ENCODE data around the gene AKIP1.
"Not testable (repeated sequence)": the region's sequence is repeated elsewhere in the genome, so short reads cannot be mapped to it uniquely, and the experiment has no call there.

Gene AKIP1, protein sequence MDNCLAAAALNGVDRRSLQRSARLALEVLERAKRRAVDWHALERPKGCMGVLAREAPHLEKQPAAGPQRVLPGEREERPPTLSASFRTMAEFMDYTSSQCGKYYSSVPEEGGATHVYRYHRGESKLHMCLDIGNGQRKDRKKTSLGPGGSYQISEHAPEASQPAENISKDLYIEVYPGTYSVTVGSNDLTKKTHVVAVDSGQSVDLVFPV

DNA sequence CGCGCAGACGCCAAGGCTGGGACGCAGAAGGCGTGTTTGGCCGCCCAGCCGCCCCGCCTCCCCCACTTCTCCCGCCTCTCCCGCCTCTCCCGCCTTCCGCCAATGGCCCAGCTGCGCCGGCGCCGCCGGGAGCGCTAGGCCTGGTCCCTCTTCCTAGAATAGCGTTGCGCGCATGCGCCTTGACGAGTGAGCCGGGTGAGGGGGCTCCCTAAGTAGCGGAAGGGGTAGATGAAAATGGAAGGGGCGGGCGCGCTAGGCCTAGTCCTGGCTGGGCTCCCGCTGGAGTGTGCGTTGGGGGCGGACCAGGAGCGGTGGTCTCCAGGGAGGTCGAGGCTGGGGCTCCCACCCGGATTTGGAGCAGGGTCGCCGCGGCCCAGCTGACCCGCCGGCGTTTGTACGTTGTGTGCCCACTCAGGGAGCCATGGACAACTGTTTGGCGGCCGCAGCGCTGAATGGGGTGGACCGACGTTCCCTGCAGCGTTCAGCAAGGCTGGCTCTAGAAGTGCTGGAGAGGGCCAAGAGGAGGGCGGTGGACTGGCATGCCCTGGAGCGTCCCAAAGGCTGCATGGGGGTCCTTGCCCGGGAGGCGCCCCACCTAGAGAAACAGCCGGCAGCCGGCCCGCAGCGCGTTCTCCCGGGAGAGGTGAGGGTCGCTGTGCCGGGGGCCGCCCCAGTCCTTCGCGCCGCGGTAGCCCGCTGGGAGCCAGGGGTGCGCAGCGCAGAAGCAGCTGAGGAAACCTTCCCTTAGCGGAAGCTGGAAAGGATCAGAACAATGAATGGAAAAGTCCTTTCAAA is at the start of gene AKIP1:
Gene AKIP1, plus strand, starts transcription at position 161 of the 795 bp plus-strand sequence. Its CDS starts 261 bp downstream, at position 422.
- DNase-seq (ENCODE audit: low read depth in 4 of 4, low spot score in 1 of 4), result peak; percentile 61 to 88 (median 76)

DNA sequence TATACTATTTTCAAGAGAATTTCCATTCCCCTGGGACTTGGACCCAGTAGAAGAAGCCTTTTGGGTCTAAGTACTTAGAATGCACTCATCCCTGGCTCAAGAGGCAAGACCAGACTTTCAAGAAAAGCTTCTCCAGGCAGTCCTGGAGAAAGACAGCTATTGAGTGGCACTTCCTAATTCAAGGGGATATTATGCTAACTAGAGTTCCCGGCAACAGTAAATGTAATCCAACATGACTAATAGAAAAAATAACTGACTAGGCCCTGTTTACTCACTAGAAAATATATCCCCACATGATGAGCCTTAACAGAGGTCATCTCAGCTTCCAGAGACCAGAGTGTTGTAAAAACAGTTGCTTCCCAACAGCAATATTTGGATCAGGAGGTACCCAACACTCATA is 47.2 kb upstream of the AKIP1 start:
- DNase-seq (ENCODE audit: low read depth in 4 of 4, low spot score in 1 of 4), result no peak

DNA sequence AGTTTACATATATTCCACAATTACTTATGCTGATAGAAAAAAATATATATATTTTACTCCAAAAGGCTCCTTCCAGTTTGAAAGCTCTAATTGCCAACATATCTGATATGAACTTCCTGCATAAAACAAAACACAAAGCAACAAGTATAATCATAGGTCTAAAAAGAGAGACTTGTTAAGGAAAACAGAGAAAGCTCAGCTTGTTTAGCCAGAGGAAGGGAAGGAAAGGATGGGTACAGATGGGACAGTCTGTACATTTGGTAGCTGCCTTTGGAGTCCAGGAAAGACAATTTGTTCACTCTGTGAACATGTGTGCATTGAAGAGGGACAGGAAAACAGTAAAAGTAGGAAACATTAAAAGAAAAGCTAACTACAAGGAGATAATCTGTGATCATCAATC is 45.7 kb upstream of the AKIP1 start:
- no peak for DNase-seq (ENCODE audit: low read depth in 4 of 4, low spot score in 1 of 4)

DNA sequence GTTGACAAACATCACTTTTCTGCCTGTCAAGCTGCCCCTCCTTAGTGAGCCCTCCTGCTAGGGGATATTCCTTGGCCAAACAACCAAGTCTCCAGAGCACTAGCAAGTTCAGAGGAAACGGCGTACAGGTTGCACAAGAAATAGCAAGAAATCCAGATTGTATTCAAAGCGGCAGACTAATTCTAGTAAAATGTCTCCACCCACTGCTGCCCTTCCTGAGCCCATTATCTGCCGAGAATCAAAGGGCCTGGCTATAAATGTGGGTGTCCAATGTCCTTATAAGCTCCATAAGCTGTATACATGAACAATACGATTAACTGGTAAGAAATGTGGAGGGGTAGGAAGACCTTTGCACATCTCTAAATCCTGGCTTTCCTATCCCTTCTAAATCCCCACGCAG is 44.0 kb upstream of the AKIP1 start:
- no peak for DNase-seq (ENCODE audit: low read depth in 4 of 4, low spot score in 1 of 4)

DNA sequence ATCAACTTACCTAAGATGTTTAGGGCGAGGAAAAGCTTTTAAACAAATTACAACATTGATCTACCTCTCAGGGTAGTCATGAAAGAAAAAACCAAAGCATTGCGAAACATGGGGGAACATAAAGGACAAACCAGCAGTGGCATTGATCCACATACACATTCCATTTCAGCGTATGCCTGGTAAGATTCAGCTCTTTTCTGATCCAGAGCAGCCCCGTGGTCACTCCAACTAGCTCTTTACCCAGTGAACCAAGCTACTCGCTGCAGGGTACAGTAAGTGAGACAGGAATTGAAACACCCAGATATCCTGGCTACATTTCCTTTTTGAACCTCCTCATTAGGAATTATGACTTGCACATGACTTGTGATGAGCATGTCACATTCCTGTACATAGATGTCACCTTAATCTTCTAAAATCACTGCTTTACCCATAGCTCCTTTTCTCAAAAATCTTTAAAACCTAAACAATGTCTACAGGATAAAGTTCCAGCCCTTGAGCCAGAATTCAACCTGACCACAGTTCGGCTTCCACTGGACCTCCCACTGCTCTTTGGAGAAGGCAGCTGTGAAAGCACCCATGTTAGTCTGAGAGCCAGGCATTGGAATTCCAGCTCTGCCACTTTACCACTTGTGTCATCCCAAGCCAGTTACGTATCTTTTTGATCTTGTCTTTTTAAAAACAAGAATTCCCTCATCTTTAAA is 42.9 kb upstream of the AKIP1 start:
- DNase-seq (ENCODE audit: low read depth in 4 of 4, low spot score in 1 of 4), result no peak

DNA sequence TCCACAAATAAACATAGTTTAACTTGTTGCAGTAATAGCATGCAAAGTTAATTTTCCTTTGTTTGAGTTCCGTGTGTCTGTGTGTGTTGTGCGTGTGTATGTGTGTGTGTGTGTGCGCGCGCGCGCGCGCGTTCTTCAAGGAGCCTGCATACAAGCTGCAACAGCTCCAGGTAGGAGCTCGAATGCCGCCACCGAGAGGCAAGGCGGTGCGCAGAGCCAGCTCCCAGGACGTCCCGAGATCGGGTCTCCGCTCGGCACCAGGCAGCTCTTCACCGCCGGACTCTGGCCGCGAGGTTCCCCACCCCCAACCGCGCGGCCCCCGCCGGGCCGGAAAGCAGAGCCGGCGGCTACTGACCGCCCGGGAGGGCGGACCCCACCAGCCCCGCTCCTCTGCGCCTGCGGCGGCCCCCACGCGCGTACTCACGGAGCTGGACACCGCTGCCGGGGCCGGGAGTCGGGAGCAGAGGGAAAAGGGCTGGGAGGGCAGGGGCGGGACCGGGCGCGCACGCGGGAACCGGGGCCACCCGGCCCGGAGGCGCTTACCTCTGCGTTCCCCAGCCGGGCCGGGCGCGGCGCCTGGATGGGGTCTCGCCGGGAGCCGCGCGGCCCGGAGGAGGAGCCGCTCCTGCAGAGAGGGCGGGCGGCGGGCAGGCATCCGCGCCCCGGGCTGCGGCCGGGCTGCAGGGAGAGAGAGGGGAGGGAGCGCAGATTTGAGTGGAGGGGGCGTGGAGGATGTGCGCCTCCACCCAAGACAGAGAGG is 40.4 kb upstream of the AKIP1 start:
- DNase-seq (ENCODE audit: low read depth in 4 of 4, low spot score in 1 of 4), result no peak

DNA sequence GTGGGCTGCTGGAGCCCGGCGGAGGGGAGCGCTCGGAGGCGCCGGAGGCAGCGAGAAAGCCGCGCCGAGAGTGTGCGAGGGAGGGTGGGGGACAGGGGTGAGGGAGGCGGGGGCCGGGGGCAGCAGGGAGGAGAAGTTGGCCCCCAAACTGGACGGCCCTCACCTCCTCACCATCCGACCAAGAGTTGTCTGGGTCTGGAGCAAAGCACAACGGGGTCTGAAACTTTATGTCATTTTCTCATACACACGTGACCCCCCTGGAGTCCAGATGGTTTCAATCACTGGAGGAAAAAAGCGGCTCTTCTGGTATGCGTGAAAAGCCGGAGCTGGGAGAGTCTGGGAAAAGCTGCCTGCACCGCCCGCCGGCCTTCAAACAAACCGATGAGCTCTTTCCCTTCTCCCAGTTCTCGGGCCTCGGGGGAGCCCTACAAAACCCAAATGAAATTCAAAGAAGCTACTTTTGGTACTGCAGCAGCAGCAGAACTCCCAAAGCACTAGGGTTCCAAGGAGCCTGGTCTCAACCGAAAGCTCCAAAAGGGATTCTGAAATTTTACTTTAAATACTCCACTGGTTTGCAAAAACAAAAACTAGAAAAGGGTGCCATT is 39.7 kb upstream of the AKIP1 start:
- DNase-seq (ENCODE audit: low read depth in 4 of 4, low spot score in 1 of 4), result no peak

DNA sequence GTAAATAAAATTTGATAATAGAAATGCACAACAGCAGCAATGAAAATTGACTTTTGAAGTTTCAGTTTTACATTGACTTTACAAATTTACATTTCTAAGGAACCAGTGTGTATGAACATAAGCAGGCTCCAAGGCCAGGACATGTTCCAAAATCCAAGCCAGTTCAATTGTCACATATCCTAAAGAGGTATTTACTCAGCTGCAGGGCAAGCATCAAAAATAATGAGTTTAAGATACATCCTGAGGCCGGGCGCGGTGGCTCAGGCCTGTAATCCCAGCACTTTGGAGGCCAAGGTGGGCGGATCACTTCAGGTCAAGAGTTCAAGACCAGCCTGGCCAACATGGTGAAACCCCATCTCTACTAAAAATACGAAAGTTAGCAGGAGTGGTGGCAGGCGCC is 39.0 kb upstream of the AKIP1 start:
- DNase-seq (ENCODE audit: low read depth in 4 of 4, low spot score in 1 of 4), result no peak

DNA sequence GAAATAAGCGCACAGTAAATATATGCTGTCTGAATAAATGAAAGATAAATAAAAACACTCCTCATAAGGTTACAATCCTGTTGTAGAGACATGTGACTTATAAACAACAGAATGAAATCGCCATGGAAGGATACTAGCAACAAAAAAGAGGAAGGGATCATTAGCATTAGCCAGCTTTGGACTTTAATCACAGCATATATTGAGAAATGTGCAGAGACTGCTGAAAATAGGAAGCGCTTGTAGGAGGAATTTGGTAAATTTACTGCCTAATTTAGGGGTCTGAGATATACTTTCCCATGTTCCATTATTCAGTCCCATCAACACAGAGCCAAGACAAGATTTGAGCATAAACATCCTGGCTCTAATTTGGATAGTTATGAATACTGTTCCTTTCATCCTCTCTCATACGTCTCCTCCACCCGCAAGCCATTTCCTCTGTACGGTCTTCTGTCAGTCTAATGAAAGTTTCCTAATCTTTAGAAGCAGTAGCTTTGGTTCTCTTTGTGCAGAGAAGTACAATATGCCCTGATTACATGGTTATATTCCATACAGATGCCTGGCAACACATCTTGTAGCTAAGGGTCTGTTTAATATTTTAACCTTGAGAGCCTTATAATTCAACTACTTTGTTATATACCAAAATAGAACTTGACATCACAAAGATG is 37.1 kb upstream of the AKIP1 start:
- DNase-seq (ENCODE audit: low read depth in 4 of 4, low spot score in 1 of 4), result no peak

DNA sequence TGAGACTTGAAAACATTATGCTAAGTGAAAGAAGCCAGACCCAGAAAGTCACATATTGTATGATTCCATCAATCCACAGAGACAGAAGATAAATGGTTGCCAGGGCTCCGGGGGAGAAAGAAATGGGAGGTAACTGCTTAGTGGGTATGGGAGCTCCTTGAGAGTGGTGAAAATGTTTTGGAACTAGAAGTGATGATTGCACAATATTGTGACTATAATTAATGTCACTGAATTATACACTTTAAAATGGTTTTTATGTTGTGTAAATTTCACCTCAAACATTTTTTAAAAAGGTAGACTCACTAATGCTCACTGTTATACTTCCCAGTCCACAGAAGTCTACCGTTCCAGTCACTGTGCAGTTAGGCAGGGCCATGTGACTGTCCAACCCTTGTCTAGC is 32.2 kb upstream of the AKIP1 start:
- no peak for DNase-seq (ENCODE audit: low read depth in 4 of 4, low spot score in 1 of 4)

DNA sequence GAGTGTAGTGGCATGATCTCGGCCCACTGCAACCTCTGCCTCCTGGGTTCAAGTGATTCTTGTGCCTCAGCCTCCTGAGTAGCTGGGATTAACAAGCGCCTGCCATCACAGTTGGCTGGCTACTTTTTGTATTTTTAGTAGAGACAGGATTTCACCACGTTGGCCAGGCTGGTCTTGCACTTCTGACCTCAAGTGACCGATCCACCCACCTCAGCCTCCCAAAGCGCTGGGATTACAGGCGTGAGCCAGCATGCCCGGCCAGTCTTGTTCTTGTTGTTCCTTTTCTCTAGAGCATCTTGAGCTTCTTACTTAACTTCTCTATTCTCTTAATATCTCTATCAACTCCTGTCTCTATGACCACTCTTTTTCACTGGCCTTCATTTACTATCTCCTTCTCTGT is 29.4 kb upstream of the AKIP1 start:
- not testable (repeated sequence) for DNase-seq (ENCODE audit: low read depth in 4 of 4, low spot score in 1 of 4)

DNA sequence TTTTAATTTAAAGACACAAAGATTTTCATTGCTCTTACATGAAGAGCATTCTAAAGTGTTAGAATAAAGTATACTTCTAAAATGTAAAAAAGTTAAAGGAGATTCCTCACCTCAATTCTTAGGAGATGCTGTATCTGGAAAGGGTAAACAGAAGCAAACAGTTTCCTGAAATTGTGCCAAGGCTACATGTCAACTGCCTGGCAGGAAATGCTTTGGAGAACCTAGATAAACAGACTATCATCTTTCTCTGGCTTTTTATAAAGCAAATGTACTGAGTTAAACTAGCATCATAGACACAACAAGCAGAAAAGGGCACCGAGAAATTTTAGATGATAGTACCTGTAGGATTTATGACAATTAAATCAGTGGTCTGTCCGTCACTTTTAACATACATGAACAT is 24.7 kb upstream of the AKIP1 start:
- DNase-seq (ENCODE audit: low read depth in 4 of 4, low spot score in 1 of 4), result no peak

DNA sequence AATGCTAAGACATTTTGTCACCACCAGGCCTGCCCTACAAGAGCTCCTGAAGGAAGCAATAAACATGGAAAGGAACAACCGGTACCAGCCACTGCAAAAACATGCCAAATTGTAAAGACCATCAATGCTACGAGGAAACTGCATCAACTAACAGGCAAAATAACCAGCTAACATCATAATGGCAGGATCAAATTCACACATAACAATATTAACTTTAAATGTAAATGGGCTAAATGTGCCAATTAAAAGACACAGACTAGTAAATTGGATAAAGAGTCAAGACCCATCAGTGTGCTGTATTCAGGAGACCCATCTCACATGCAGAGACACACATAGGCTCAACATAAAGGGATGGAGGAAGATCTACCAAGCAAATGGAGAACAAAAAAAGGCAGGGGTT is 19.8 kb upstream of the AKIP1 start:
- DNase-seq (ENCODE audit: low read depth in 4 of 4, low spot score in 1 of 4), result not testable (repeated sequence)

DNA sequence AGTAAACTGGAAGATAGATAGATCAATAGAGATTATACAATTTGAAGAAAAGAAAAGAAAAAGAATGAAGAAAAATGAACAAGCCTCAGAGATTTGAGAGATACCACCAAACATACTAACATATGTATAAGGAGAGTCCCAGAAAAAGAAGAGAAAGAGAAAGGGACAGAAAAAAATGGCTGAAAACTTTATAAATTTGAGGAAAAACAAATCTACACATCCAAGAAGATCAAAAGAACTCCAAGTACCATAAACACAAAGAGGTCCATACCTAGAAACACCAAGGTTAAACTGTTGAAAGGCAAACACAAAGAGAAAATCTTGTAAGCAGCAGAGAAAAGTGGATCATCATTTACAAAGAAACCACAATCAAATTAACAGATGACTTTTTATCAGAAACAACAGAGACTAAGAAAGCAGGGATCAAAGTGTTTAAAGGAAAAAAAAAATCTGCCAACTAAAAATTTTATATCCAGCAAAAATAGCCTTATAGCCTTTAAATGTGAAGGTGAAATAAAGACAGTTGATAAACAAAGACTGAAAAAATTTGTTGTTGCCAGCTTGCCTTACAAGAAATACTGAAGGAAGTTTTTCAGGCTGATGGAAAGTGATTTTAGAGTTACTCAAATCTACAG is 11.8 kb upstream of the AKIP1 start:
- DNase-seq (ENCODE audit: low read depth in 4 of 4, low spot score in 1 of 4), result no peak

DNA sequence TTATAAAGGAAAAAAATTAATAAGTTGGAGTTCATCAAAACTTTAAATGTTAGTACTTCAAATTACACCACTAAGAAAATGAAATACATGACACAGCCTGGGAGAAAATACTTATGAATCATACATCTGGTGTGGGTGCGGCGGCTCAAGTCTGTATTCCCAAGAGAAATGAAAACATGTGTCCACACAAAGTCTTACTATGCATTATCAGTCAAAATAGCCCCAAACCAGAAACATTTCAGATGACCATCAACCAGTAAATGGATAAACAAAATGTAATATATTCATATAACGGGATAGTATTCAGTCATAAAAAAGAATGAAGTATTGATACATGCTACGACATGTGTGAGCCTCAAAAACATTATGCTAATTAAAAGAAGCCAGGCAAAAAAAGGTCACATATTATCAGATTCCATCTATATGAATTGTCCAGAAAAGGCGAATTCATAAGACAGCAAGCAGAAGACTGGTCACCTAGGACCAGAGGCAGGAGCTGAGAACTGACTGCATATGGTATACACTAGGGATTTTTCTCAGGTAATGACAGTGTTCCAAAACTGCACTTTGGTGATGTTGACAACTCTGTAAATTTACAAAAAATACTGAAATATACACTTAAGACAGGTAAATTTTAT is 5.3 kb upstream of the AKIP1 start:
- no peak for DNase-seq (ENCODE audit: low read depth in 4 of 4, low spot score in 1 of 4)

DNA sequence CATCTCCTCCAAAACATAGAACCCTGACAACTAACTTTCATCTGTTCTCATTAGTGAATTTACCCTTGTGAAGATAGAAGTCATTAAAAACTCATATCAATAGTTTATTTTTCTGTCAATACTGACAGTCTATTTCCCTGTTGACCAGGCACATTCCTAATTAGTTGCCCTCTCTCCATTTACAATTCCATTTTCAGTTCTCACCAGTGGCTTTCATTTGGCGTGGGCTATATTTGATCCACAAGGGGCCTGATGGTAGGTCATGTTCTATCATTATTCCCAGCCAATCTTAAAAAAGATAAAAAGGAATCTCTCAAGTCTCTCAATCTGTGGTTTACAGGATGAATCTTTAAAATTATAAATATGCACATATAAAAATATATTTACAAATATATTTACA is 3.9 kb upstream of the AKIP1 start:
- DNase-seq (ENCODE audit: low read depth in 4 of 4, low spot score in 1 of 4), result no peak

DNA sequence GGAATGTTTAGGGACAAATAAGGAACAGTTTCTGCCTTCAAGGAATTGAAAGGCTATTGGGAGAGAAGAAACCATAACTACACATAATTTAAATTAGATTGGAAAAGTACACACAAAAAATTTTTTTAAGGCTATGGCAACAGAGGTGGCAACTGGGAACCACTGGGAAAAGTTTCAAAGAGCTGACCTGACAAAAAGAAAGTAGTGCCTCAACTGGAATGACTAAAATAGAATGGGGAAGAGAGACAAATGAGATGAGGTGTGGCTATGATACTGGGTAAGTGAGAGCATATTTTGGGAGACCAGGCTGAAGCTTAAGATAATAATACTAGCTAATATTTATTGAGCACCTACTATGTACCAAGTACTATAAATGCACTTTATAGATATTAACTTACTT is 2.9 kb upstream of the AKIP1 start:
- no peak for DNase-seq (ENCODE audit: low read depth in 4 of 4, low spot score in 1 of 4)

DNA sequence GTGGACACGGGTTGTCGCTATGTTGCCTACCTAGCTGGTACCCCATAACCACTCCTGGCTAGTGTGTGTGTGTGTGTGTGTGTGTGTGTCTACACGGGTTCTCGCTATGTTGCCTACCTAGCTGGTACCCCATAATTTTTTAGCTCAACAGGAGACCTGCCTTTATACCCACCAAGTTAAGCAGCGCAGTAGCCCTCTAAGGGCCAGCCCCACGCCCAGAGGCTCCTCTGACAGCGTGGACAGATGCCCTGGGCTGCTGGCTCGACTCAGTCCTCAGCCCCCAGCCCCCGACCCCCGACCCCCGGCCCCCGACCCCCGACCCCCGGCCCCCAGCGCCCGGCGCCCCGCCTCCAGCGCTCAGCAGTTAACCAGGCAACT is 351 bp upstream of the AKIP1 start:
- no peak for DNase-seq (ENCODE audit: low read depth in 4 of 4, low spot score in 1 of 4)

DNA sequence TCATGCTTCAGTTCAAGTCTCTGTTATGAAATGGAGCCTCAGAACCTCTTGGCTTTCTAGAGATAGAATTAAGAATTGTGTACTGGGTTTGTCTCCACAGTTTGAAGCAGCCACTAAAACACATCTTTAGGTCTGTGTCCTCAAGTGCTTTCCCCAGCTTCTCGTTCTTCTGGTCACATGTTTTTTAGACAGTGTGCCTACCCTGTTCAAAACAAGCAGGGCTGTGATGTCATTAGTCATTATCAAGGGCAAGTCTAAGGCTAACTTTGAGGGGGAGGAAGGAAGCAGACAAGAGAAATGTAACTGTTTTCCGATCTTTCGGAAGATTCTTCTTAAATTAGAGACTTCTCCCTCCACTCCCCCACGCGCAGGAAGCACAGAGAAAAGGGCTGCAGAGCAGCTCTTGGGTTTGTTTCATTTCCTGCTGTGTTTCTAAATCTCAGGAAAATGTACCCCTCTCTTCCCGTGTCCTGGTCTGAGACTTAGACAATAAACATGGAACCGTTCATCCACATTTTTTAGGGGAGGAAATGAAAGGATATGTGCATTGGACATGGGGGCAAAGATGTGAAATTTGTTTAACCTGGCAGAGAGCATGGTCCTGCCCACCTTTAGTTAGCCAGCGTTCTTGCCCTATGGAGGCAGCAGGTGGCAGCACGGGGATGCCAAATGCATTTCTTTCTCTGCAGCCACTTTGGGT is 3.1 kb downstream of the AKIP1 start:
- peak in 1 of 4 experiments; percentile 14 for DNase-seq (ENCODE audit: low read depth in 4 of 4, low spot score in 1 of 4)

Measured in stimulated activated CD4-positive, alpha-beta T cell treated with anti-CD3 and anti-CD28 coated beads, Interleukin-1b, Interleukin-23, amount 100 ng/mL, for 24 hours (primary cell).